ENCODE results near the gene RCL1. TPM values are rescaled to one million over a fixed set of nuclear protein-coding genes. Genes with fewer than 3 reads are reported as not detected.

The RCL1 gene
- total RNA-seq, 1 donor from 2014 or later, result 48.8 TPM

DNA sequence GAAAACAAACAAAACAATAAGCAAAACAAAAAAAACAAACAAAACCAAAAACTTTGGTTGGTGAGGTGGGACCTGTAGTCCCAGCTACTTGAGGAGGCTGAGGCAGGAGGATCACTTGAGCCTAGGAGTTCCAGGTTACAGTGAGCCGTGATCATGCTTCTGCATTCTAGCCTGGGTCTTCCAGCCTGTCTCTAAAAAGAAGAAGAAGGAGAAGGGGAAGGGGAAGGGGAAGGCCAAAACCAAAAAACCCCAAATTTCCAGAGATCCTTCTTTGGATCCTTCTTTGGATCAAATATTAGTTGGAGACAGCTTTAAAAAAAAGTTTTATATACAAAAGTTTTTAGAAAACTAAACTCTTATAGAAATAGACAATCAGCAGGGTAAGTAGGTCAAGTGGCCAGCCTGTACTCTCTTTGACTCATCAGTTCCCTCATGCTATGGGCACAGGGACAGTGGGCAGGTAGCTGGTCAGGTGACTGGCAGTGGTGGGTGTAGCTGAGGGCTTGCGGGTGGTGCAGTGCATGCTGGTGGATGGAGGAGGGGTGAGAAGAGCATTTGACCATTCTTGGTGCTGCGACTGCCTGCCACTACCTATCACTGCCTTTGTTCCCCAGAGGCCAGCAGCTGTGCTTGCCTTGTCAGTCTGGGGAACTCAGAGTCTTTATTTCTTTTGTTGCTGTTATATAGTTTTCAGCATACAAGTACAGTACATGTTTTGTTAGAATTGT, 12.6 kb downstream of the RCL1 start:
- ATAC-seq, result peak; percentile 23
- DNase-seq (ENCODE audit: low spot score), result no peak

GRCh38 chr9:4810565-4810964, 17.8 kb downstream of the RCL1 start:
- no peak for ATAC-seq

DNA sequence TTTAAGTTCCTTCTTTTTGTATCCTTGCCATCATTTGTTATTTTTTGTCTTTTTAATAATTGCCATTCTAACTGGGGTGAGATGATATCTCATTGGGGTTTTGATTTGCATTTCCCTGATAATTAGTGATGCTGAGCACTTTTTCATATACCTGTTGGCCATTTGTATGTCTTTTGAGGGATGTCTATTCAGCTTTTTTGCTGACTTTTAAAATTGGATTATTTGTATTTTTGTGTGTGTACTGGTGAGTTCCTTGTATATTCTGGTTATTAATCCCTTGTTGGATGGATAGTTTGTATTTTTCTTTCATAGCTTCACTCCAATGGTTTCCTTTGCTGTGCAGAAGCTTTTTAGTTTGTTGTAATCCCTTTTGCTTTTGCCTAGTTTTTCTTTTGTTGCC, 19.1 kb downstream of the RCL1 start:
- DNase-seq (ENCODE audit: low spot score) (no peak), ATAC-seq (no peak)

More at GRCh38 chr9:4810565-4810964, 17.8 kb downstream of the RCL1 start:
- no peak for DNase-seq (ENCODE audit: low spot score)

GRCh38 chr9:4812858-4813257, 20.1 kb downstream of the RCL1 start:
- DNase-seq (ENCODE audit: low spot score), result no peak
- ATAC-seq, result no peak

DNA sequence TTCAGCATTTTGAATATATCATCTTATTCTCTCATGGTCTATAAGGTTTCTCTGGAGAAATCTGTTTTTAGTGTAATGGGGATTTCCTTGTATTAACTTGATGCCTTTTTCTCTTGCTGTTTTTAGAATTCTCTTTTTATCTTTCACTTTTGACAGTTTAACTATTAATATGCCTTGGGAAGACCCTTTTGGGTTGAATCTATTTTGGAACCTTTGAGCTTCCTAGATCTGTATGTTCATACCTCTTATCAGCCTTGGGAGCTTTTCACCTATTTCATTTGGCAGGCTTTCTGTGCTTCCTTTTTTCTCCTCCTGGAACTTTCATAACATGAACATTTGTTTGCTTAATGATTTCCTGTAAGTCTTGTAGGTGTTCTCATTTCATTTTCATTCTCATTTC, 22.2 kb downstream of the RCL1 start:
- DNase-seq (ENCODE audit: low spot score), result no peak
- ATAC-seq, result peak; percentile 60

DNA sequence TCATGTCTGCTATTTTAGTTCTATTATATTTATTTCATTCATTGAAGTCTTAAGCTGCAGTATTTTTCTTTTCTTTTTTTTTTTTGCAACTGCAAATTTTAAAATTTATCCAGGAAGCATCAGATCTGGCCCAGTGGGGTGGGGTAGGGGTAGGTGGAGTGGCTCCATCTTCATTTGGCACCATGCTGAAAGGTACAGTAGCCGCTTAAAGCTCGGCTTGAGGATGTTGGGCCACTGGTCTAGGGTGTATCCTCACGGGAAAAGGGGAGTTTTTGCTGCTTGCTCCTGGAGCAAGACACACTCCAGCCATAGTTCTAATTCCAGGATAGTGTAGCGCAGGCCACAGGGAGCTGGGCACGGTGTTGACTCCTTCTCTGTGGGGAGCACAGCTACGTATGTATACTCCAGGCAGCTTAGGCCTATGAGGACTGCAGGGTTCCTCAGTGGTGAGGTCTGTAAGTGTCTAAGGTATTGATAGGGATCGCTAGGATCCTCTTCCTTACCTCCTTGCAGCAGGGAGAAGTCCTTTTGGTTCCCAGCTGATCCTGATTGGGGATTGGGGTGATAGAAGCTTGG, 22.7 kb downstream of the RCL1 start:
- ATAC-seq (no peak), DNase-seq (ENCODE audit: low spot score) (no peak)

DNA sequence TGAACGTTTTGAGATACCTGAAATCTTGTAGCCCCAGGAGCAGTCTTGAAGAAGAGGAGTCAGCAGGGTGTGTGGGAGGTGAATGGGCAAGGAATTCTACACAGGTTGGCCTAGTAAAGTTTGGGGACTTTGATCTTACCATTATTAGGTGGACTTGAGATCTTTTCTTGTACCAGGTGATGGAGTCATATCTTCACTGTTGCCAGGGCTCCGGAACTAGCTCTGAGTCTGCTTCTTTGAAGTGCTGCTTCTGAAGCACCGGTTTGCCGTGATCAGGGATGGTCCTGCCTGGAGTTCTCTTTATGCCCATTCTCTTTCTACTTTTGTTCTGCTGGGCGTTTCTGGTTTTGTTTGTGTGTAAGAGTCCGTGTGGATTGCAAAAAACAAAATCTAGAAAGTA, 27.4 kb downstream of the RCL1 start:
- DNase-seq (ENCODE audit: low spot score) (no peak), ATAC-seq (peak; percentile 36)

DNA sequence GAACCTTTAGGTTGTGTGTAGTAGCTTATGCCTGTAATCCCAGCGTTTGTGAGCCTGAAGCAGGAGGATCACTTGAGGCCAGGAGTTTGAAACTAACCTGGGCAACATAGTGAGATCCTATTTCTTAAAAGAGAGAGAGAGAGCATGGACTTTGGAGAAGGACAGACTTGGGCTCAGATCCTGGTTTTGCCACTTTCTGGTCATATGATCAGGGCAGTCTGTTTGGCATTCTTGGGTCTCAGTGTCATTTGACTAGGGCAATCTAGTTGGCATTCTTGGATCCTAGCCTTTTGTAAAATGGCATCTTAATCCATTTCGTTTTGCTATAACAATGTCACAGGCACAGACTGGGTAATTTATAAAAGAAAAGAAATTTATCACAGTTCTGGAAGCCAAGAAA, 28.4 kb downstream of the RCL1 start:
- DNase-seq (ENCODE audit: low spot score), result no peak
- ATAC-seq, result no peak

DNA sequence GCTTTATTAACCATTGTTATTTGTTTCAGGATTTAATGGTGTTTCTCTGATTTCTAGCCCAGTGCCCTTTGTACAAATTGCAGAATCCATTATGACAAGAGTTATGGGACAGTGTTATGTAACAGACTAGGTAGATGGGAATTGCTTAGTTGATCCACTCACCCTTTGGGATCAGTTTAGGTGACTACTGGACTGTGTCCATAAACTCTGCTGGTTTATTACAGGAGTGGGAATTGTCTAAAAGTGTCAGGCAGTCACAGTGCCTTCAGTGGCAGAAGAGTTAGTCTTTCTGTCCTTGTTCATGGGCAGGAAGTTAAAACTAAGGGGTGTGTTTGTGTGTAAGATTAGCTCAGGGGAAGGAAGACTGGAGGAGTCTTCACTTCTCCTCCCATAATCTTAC, 29.3 kb downstream of the RCL1 start:
- DNase-seq (ENCODE audit: low spot score), result no peak
- ATAC-seq, result peak; percentile 89

DNA sequence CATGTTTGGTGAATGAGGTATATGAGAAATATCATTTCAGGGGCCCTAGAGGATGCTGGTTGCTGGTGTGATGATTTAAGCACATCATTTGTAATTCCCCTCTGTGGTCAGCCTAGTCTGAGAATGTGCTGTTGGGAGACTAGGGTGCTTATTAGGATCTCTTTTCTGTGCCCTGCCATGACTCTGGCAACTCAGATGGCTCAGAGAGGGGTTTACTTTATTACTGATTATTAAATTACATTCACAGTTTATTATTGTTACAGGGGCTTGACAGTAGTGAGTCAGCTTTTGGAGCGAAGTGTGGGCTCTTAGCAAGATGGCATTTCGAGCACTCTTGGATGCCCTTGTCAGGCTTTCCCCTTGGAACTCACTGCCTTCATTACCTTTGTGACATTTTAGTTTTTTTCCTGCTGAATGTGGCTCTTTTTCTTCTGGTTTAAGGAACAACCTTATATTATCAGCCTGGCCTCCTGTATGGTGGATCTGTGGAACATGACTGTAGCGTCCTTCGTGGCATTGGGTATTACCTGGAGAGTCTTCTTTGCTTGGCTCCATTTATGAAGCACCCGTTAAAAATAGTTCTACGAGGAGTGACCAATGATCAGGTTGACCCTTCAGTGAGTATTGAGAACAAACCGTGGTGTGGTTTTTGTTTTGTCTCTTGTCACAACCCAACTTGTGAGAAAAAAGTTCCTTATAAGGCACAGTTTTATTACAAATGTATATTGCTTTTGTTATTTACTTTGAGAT, 33.8 kb downstream of the RCL1 start:
- DNase-seq (ENCODE audit: low spot score), result no peak
- ATAC-seq, result no peak

GRCh38 chr9:4827224-4827623, 34.5 kb downstream of the RCL1 start:
- ATAC-seq (no peak), DNase-seq (ENCODE audit: low spot score) (no peak)

DNA sequence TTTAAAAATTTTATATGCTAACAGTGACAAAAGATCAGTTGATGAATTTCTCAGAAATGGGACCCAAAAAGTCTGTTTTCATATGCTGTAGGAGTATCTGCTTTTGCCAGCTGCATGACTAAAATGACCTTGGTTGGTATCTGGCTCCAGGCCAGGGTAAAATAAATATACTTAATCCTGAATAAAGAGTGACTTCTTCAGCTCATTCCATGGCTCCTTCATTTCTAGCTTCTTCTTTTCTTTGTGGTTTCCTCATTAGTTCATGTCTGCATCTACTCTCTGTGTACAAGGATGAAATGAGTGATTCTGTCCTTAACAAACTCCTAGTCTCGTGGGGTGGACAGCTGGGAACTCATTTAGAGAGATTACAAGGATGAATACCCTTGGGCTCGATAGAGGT, 36.0 kb downstream of the RCL1 start:
- DNase-seq (ENCODE audit: low spot score) (no peak), ATAC-seq (peak; percentile 43)

- ATAC-seq, result peak; percentile 15
Observed at GRCh38 chr9:4829969-4830368, 37.2 kb downstream of the RCL1 start.

DNA sequence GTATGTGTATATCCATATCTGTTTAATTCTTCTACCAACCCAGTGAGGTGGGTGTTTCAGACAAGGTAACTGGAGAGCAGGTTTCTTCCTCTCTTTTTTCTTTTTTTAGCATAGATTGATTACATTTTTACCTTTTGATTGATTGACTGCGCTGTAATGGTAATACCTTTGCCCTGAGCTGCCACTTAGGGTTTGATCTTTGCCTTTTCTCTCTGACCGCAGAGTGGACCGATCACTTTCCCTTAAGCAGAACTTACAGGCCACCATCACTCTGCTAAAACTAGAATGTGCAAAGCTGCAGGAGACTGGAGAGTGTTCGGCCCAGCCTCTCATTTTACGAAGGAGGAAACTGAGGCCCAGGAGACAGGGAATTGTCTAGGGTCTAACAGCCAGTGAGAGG, 38.0 kb downstream of the RCL1 start:
- DNase-seq (ENCODE audit: low spot score), result no peak
- ATAC-seq, result peak; percentile 59

More at GRCh38 chr9:4829969-4830368, 37.2 kb downstream of the RCL1 start:
- no peak for DNase-seq (ENCODE audit: low spot score)

- no peak for DNase-seq (ENCODE audit: low spot score)
- no peak for ATAC-seq
Observed at GRCh38 chr9:4831119-4831518, 38.4 kb downstream of the RCL1 start.

GRCh38 chr9:4831944-4832343, 39.2 kb downstream of the RCL1 start:
- ATAC-seq (no peak), DNase-seq (ENCODE audit: low spot score) (no peak)

DNA sequence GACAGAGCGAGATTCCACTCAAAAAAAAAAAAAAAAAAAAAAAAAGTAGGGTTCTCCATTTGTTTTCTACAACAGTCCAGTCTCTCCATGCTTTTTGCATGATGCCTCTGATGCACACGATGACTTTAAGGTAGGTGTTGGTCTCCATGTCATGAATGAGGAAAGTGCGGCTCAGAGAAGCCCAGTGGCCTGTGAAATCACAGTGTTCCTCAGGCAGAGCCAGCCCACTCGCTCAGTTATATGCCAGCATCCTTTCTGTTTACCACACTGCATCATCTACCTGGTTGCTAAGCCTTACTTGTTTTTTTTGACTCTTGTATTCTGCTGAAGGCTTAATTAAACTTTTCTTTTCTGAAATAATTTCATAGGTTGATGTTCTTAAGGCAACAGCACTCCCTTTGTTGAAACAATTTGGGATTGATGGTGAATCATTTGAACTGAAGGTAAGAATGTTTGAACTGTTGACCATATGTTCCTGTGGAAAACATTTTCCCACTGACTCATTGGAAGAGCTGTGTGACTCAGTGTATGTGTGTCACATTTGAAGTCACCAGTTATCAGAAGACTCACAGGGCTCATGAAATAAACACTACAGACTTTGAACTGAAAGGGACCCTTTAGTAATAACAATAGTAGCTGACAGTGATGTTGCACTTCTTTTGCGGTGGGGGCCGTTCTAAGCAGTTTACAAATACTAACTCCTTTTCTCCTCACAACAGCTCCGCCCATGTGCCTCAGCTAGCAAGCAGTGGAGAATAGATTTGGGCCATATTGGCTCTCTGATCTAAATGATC, 40.2 kb downstream of the RCL1 start:
- ATAC-seq (no peak), DNase-seq (ENCODE audit: low spot score) (no peak)

DNA sequence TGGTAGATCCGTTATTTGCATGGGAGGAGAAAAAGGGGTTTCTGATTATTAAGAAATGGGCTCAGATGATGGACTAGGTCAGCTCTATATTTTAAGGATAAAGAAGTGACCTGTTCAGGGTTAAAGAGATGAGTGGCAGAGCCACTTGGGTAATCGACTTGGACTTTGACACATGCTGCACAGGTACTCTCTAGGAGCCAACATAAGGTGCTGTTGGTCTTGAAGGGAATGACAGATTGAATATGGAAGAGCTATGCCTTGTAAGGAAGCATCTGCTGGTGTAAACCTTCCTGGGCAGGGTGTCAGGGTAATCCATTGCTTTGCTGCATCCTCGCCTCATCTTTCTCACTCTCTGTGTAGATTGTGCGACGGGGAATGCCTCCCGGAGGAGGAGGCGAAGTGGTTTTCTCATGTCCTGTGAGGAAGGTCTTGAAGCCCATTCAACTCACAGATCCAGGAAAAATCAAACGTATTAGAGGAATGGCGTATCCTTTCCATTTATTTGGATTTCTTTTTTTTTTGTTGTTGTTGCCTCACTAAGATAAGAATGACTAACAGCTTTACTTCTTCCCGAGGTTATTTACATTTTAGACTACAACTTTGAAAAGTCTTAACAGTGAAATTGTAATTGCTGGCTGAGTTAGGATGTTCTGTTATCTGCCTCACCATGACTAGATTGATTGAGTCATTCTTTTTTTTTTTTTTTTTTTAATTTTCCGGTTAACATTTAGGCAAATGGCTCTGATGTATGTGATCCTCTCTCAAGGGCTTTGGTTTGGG, 41.2 kb downstream of the RCL1 start:
- ATAC-seq (peak; percentile 15), DNase-seq (ENCODE audit: low spot score) (no peak)

GRCh38 chr9:4836676-4837075, 43.9 kb downstream of the RCL1 start:
- no peak for ATAC-seq
- DNase-seq (ENCODE audit: low spot score), result no peak

Measured in left lobe of liver (tissue), 2 donors.